Globus pallidus (tissue), 1 donor: ENCODE results near the gene IQCN.

Source experiments
- DNase-seq: peaks from one replicate; pipeline ENCODE4 v3.0.0-alpha.2; 2015; ENCODE audit warnings: low spot score

Gene IQCN

DNA sequence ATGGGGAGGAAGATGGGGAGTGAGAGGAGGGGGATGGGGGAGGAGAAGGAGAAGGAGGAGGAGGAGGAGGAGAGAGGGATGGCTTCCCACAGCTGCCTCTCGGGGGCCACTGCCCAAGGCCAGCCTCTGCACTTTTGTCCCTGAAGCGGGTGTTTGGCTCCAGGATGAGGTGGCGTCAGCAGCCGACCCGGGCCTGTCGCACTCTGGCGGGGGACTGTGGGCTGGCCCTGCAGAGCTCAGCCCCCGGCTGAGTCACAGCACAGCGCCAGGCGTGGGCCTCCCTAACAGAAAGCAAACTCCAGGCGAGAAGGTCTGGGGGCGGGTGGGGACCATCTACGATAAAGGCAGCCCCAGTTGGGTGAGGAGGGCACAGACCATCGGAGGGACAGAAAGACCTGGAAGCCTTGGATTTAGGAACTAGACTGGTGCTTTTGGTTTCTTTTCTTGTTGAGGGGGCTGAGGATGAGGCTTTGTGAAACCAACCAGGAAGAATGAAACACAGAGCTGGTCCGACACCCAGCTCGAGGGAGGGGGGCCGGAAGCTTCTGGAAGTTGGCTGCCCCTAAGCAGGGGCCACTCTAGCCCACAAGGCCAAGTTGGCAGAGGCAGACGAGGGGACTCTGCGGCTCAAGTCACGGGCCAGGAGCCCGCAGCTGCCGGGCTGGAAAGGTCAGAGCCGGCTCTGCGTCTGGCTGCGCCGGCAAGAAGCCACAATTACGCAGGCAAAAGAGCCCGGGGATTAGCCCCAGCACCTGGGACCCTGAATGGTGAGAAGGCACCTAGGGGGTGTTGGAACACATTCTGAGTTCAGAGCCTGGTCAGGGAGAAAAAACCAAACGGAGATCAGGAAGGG lies 30.4 kb upstream of the IQCN start:
- DNase-seq: peak; percentile 78

DNA sequence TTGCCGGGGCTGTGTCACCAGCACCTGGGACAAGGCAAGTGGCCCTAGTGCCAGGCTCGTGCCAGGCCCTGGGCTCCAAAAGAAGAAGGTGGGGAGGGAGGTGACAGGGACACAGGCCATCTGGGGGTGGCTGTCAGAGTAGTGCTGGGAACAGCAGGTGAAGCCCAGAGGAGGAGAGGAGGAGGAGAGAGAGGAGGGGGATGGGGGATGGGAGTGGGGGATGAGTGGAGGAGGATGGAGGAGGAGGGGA lies 29.9 kb upstream of the IQCN start:
- no peak for DNase-seq

DNA sequence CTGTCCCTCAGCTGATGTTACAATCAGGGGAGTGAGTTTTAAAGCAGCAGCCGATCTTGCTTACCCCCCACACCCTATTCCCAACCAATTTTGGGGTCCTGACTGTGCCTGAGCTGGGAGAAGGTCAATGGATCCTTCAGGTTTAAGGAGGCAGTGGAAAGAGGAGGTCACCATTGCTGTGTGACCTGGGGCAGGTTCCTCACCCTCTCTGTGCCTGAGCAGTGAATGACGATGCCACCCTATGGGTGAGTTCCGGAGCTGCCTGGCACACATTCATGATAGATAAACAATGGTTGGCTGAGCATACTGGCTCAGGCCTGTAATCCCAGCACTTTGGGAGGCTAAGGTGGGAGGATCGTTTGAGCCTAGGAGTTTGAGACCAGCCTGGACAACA lies 27.5 kb upstream of the IQCN start:
- no peak for DNase-seq

DNA sequence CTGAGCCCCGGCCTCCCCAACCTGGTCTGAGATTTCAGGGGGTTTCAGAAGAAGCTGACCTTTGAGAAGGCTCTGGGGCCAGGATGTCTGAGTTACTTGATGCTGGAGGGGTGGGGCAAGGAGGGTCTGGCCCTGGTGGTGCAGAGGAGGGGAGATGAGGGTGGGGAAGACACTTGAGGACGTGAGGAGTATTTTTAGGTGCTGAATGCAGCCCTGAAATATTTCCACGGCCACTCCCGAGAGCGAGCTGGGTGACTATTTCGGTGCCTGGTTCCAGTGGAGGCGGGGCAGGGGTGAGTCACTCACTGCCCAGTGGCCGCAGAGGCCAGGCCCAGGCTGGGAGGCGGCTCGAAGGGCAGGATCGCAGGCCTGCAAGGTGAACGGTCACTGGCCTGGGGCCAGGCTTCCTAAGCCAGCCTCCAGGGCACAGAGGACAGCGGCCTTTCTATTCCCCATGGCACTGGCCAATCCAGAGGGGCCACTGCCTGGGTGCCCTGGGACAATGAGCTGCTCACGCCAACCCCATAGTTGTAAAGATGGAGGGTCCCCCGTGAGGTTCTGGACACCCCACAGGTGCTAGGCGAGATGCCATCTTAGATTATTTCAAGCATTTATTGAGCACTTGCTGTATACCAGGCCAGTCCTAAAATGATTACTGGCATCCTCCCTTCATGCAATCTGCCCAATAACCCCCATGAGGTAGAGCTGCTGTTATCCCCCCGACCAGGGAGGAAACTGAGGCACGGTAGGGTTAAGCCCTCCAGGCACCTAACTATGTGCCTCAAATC lies 26.9 kb upstream of the IQCN start:
- DNase-seq: no peak

DNA sequence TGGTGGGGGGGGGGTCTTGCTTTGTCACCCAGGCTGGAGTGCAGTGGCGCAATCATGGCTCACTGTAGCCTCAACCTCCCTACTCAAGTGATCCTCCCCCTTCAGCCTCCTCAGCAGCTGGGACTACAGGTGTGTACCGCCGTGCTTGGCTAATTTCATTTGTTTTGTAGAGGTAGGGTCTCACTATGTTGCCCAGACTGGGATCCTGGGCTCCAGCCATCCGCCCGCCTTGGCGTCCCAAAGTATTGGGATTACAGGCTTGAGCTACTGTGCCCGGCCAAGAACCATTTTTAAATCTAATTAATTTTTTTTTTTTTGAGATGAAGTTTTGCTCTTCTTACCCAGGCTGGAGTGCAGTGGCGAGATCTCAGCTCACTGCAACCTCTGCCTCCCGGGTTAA lies 25.4 kb upstream of the IQCN start:
- DNase-seq: no peak

DNA sequence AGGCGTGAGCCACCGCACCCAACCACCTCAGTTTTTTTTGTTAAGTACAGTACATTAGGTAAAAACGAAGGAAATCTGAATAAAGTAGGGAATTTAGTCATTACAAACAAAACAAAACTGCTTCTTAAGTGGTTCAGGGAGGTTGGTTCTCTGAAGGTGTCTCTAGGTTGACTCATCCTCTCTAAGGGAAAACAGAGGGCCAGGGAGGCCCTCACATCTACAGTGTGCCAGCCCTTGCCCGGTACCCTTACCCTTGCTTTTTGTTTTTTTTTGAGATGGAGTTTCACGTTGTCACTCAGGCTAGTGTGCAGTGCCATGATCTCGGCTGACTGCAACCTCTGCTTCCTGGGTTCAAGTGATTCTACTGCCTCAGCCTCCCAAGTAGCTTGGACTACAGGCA lies 24.3 kb upstream of the IQCN start:
- DNase-seq: no peak

DNA sequence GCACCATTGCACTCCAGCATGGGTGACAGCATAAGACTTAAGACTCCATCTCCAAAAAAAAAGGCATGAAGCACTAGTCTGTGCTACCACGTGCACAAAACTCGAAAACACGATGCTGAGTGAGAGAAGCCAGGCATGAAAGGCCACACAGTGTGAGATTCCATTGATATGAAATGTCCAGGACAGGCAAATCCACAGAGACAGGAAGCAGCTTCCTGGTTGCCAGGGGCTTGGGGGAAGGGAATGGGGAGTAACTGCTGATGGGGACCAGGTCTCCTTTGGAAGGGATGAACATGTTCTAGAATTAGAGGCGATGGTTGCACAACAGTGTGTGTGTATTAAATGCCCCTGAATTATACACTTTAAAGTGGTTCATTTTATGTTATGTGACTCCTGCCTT lies 23.1 kb upstream of the IQCN start:
- no peak for DNase-seq

DNA sequence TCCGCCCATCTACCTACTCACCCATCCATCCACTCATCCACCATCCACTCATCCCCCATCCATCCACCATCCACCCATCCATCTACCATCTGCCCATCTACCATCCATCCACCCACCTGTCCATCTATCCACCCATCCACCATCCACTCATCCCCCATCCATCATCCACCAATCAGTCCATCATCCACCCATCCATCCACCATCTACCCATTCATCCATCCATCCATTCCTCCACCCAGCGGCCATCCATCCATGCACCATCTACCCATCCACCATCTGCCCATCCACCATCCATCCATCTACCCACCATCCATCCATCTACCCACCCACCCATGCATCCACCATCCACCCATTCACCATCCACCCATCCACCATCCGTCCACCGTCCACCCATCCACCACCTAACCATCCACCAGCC lies 20.8 kb upstream of the IQCN start:
- no peak for DNase-seq

DNA sequence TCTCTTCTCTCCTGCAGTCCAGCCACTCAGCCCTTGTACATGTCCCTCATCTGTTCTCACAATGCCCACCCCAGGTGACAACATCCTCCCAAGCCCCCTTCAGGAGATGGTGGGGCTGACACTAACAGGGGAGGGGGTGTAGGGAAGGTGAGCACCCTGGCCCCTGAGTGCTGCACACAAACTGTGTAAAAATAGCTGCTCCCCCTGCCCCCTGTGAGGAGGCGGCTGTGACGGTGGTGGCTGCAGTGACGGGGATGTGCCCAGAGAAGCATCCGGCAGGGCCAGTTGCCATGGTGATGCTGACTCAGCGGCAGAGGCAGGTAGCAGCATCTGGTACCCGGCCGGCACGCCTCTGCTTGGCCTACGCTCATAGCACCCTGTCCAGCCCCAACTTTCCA lies 20.2 kb upstream of the IQCN start:
- DNase-seq: no peak

DNA sequence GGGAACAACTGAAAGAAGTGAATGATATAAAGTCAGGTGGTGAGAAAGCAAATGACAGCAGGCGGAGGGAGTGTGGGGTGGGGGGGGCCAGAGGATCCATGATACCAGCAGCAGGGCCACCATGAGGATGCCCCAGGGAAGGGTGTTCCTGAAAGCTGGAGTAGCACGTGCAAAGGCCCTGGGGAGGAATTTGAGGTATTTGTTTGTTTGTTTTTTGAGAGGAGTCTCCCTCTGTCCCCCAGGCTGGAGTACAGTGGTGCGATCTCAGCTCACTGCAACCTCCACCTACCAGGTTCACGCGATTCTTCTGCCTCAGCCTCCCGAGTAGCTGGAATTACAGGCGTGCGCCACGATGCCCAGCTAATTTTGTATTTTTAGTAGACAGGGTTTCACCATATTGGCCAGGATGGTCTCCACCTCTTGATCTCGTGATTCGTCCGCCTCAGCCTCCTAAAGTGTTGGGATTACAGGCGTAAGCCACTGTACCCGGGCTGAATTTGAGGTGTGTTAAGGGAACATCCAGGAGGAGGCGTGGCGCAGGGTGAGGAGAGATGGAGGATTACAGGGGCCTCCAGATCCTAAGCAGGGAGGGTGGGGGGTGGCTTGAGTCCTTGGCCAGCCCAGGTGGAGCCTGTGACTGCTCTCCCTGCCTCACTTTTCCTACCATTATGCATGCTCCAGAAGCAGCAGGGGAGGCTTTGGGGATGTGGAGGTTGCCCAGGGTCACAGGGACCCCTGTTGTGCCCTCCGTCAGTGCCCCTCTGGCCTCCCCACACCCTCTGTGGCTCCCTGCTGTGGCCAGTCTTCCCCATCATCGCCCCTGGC lies 19.6 kb upstream of the IQCN start:
- no peak for DNase-seq

DNA sequence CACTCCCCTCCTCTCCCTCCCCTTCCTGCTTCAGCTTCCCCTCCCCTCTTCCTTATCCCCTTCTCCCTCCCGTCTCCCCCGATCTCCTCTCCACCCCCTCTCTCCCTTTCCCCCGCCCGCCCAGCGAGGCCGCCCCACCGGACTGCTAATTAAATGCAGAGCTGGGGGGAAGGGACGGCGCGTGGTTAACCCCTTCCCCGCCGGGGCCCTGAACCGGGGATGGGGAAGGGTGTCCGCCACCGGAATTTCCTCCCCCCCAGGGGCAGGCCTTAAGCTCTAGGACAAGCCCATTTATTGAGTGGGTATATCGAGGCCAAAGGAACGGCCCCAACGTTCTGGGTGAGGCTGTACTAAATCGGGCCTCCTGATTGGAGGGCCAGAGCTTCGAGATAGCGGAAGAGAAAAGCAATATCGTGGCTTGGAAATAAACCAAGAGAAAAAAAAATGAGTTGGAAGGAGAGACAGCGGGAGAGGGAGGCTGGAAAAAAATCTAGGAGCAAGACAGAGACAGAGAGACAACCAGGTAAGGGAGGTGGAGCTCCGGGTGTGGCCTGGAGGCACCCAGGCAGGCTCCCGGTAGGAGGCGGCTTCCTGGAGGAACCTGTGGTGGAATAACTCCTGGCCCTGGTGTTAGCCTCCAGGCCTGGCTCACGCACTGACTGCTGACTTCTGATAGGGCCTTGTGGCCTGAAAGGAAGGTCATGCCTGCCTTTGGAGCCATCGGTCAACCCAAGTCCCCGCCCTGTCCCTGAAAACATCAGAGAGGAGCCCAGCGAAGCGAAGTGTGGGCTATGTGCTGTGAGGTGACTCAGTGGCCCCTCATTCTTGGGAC lies 18.8 kb upstream of the IQCN start:
- no peak for DNase-seq

DNA sequence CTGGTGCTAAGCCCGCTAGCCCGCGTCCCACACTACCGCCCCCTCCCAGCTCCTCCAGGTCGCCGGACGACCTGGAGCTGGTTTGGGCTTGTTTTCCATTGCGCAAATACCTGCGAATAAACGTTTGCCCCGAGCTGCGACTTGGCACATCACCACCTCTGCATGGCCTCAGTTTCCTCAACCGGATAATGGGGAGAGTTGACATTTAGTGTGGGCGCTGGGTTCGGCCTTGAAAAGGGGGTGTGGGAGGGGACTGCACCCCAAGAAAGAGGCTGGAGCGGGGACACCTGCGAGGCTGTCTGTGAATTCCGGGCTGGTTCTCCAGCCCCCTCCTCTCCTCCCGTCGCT lies 18.2 kb upstream of the IQCN start:
- no peak for DNase-seq

DNA sequence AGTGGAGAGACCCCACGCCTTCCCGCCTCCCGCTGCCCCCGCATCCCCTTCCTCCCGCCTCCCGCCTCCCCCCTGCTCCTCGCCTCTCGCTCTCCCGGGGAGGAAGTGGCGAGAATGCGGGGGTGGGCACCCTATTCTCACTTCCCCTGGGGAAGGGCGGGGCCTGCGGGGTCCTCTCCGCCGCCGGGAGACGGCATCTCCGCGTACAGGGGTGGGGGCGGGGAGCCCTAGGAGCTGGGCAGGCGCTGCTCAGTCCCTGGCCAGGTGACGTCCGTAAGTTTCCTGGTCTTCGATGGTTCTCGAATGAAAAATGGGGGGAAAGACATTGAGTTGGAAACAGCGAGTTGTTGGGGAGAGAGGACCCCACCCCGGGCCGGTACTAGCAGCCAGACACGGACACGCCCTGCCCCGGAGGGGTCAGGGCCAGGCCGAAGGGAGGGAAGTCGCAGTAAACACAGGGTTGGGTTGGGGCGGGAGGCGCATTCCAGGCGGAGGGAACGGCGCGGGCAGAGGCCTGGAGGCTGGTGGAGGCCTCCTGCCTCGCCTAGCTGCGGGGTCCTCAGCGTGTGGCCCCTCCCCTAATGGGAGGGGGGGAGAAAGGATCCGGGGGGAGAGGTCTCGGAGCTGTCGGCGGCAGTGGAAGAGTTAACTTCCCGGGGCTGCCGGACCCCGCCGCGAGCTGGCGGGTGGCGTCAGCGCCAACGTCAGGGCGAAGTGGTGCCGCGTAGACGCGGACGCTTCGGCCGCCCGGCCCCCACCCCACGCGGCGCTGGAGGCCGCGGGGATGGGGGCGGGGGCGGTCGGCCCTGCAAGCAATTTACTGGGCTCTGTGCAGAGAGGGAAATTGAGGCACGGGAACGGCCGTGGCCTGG lies 17.6 kb upstream of the IQCN start:
- no peak for DNase-seq

DNA sequence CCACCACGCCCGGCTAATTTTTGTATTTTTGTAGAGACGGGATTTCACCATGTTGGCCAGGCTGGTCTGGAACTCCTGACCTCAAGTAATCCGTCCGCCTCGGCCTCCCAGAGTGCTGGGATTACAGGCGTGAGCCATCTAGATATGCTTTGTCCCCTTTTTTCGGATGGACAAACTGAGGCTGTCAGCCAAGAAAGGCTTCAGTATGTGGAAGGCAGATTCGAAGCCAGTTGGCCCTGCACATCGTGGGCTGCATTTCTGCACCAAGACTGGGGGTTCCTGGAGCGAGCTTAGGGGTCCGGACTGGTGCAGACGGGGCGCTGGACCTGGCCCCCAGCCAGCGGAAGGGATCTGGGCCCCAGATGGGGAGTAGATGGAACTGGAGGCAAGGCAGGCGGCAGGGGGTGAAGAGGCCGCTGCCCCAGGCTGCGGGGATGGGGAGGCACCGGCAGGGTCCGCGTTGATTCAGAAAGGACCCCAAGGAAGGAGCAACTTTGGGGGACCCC lies 16.8 kb upstream of the IQCN start:
- DNase-seq: no peak

DNA sequence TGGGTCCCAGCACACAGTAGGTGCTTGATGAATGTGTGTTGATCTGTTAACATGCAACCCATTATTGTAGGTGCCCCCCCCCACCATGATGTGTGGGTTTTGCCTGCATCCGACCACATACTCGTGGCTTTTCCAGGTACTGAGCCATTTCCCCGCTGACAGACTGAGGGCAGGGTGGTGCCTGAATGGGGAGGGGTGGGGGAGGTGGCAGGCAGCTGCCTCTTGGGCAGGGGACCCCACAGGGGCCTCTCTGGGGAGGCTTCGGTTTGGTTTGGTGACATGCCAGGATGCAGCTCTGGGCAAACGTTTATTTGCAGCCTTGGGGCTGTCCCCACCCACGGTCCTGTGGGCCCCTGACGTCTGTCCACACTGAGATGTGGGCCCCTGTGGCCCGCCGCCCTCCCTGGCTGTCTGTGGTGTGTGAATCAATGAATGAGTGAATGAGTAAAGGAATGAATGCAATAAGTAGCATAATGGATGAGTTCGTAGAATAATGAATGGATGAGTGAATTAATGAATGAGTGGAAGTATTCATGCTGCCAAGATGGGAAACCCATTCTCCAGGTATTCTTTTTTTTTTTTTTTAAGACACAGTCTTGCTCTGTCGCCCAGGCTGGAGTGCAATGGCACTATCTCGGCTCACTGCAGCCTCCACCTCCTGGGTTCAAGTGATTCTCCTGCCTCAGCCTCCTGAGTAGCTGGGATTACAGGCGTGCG lies 16.2 kb upstream of the IQCN start:
- no peak for DNase-seq

DNA sequence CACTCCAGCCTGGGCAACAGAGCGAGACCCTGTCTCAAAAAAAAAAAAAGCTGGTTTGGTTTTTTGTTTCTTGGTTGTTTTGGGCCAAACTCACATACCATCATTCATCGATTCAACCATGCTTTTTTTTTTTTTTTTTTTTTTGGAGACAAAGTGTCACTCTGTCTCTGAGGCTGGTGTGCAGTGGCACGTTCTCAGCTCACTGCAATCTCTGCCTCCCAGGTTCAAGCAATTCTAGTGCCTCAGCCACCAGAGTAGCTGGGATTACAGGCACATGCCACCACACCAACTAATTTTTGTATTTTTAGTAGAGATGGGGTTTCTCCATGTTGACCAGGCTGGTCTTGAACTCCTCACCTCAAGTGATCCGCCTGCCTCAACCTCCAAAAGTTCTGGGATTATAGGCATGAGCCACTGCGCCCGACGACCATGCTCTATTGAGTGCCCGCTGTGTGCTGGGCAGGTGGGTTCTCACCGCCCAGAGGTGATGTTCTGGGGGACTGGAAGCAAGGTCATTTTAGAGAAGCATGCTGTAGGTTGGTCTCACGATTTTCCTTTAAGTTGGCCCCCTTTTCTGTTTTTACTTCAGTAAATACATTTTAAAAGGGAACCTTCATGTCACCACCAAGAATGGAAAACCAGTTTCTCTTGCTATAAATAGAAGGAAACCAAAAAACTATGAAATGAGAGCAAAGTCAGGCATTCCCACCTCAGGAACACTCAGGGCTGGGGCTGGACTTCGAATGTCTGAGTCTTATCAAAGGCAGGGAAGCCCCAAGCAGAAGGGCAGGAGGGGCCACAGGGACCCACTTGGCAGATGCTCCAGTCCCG lies 15.4 kb upstream of the IQCN start:
- no peak for DNase-seq

DNA sequence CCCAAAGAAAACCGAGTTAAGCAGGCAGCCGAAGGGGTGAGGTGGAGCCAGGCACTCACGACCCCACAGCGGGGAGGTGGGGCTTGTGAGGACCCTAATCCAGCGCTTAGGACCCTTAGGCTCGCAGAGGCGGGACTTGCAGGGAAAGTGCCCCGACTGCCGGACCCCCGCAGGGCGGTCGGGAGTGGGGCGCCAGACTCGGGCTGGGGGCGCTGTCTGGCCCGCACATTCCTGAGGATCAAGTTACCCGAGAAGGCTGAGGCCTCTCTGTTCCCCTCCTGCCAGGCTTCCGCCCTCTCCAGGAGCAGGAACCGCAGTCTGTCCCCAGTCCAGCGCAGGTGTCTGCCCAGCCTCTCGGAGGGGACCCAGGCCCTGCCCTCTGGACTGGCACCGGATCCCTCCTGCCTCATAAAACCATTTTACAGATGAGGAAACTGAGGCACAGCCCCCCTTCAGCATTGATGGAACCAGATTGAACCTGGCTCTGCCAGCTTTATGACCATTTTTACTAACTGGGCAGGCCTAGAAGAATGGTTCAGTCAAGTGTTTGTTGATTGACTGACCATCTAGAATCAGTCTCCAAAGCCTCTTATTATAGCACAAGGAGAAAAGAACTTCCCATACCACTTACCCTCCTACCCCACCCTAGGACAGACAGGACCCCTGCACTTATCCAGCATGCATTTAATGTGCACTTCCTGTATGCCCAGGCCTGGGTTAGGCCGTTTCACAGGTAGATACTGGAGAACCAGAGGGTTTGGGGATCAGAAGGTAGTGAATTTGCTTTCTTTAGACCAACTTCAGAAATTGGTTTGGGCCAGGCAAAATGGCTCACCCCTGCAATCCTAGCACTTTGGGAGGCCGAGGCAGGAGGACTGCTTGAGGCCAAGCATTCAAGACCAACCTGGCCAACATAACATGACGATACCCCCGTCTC lies 13.9 kb upstream of the IQCN start:
- no peak for DNase-seq

DNA sequence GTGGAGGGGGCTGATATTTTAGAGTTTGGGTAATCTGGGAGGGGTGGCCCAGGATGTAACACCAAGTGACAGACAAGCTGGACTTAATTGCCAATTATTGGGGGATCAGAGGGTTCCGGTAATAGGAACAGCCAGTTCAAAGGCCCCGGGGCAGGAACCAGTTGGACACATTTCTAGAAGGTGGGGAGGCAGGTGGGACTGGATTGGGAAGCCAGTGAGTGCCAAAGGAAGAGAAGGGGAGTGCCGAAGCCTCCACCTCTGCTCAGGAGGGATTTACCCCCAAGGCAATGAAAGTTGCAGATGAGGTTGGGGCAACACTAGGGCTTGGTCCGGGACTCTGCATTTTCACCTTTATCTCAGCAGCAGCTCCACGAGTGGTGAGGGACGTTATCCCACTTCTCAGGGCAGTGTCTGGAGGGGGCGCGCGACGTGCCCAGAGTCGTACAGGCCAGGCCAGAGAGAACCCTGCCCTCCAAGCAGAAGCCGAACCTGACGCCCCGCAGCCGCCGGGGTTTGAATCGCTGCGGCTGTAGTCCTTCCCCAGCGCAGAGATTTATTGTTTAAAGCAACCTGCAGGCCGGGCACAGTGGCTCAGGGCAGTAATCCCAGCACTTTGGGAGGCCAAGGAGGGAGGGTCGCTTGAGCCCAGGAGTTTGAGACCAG lies 12.9 kb upstream of the IQCN start:
- no peak for DNase-seq
